IMR-90 (cell line): Measurements from ENCODE around the gene ZDHHC14. TPM values are rescaled to one million over a fixed set of nuclear protein-coding genes. Genes with fewer than 3 reads are reported as not detected.

ENCODE experiments used
- ATAC-seq: fragments of 200-7000 bp; cut with Tn5 transposase; 2 replicates; pipeline ENCODE4 v1.9.1; 2020; ENCODE audit warnings: low read depth, mild to moderate bottlenecking, moderate library complexity
- BruUV-seq: library from RNA; stranded (reverse); fragments of 400-500 nt; replicated peaks from 2 replicates; lab custom pipeline; 2021; lab: Mats Ljungman, UMichigan
- CTCF ChIA-PET: fragments of 300-600 bp; formaldehyde crosslinking; extraction: SDS; loops from one replicate; lab custom pipeline; 2021; ENCODE audit warnings: antibody characterized with exemption; lab: Yijun Ruan, JAX
- POLR2A ChIA-PET: fragments of 300-600 bp; sonication (Branson Sonifier 250); formaldehyde crosslinking; loops from one replicate; lab custom pipeline; 2022; ENCODE audit warnings: antibody characterized with exemption; ENCODE audit not compliant: unreplicated experiment; lab: Charles Lee
- DNase-seq: peaks from one replicate; pipeline ENCODE4 v3.0.0; 2013
- H2AFZ ChIP-seq: replicated peaks from 2 replicates; pipeline ENCODE3; 2013; ENCODE audit warnings: low read length, mild to moderate bottlenecking; ENCODE audit not compliant: poor library complexity
- H2AK5ac ChIP-seq: 2 replicates; pipeline ENCODE4 v1.6.1; 2013; ENCODE audit warnings: low read depth, low read length, inconsistent platforms
- H2AK9ac ChIP-seq: replicated peaks from 2 replicates; pipeline ENCODE3; 2013; ENCODE audit warnings: mild to moderate bottlenecking, low read depth, low read length, moderate library complexity; ENCODE audit not compliant: poor library complexity
- H2BK120ac ChIP-seq: 2 replicates; pipeline ENCODE4 v1.6.1; 2013; ENCODE audit warnings: low read depth, low read length, inconsistent platforms
- H2BK15ac ChIP-seq: 3 replicates; pipeline ENCODE4 v1.6.1; 2013; ENCODE audit warnings: low read depth, low read length, inconsistent platforms
- H2BK20ac ChIP-seq: 2 replicates; pipeline ENCODE4 v1.6.1; 2013; ENCODE audit warnings: low read depth, mild to moderate bottlenecking, inconsistent platforms, low read length, moderate library complexity
- H2BK5ac ChIP-seq: 2 replicates; pipeline ENCODE4 v1.6.1; 2013; ENCODE audit warnings: mild to moderate bottlenecking, low read depth, low read length, inconsistent platforms; ENCODE audit not compliant: poor library complexity, severe bottlenecking
- H3K14ac ChIP-seq: replicated peaks from 2 replicates; pipeline ENCODE4 v1.6.1; 2013; ENCODE audit warnings: low read depth, low read length, inconsistent platforms
- H3K18ac ChIP-seq: 2 replicates; pipeline ENCODE4 v1.6.1; 2013; ENCODE audit warnings: low read depth, low read length, control low read depth
- H3K23ac ChIP-seq: 2 replicates; pipeline ENCODE4 v1.6.1; 2013; ENCODE audit warnings: low read depth, low read length, inconsistent platforms
- H3K27ac ChIP-seq: 2 replicates; pipeline ENCODE4 v1.5.1; 2013; ENCODE audit warnings: mild to moderate bottlenecking, control low read depth, low read length; ENCODE audit not compliant: insufficient read depth
- H3K27me3 ChIP-seq: 2 replicates; pipeline ENCODE4 v1.6.1; 2013; ENCODE audit warnings: low read length; ENCODE audit not compliant: control insufficient read depth, insufficient read depth
- H3K36me3 ChIP-seq: 2 replicates; pipeline ENCODE4 v1.6.1; 2013; ENCODE audit warnings: low read length, mixed read lengths; ENCODE audit not compliant: control insufficient read depth, insufficient read depth
- H3K4ac ChIP-seq: 2 replicates; pipeline ENCODE4 v1.6.1; 2013; ENCODE audit warnings: low read depth, low read length, inconsistent platforms
- H3K4me1 ChIP-seq: 2 replicates; pipeline ENCODE4 v1.6.1; 2013; ENCODE audit warnings: low read length, mixed read lengths; ENCODE audit not compliant: control insufficient read depth, insufficient read depth
- H3K4me2 ChIP-seq: 2 replicates; pipeline ENCODE4 v1.6.1; 2013; ENCODE audit warnings: low read depth, mild to moderate bottlenecking, control low read depth, low read length, moderate library complexity
- H3K4me3 ChIP-seq: 2 replicates; pipeline ENCODE4 v1.5.1; 2013; ENCODE audit warnings: low read depth, mild to moderate bottlenecking, control low read depth, low read length, moderate library complexity; ENCODE audit not compliant: insufficient read depth
- H3K56ac ChIP-seq: 2 replicates; pipeline ENCODE4 v1.6.1; 2013; ENCODE audit warnings: low read length, inconsistent platforms; ENCODE audit not compliant: insufficient read depth; ENCODE audit errors: extremely low read depth
- H3K79me1 ChIP-seq, 2 experiments: 2 replicates each; pipeline ENCODE4 v1.6.1; 2013; ENCODE audit warnings: low read length in 2 of 2, inconsistent platforms in 1 of 2, low read depth in 1 of 2
- H3K9ac ChIP-seq: 2 replicates; pipeline ENCODE4 v1.6.1; 2013; ENCODE audit warnings: low read depth, low read length, control low read depth
- H3K9me1 ChIP-seq: 2 replicates; pipeline ENCODE4 v1.6.1; 2013; ENCODE audit warnings: low read length, inconsistent platforms; ENCODE audit not compliant: insufficient read depth
- H3K9me3 ChIP-seq: 2 replicates; pipeline ENCODE4 v1.6.1; 2013; ENCODE audit warnings: low read length; ENCODE audit not compliant: control insufficient read depth, insufficient read depth
- H4K20me1 ChIP-seq: 2 replicates; pipeline ENCODE4 v1.6.1; 2013; ENCODE audit warnings: low read length, inconsistent platforms; ENCODE audit not compliant: insufficient read depth
- H4K5ac ChIP-seq: 2 replicates; pipeline ENCODE4 v1.6.1; 2013; ENCODE audit warnings: mild to moderate bottlenecking, low read depth, low read length, control low read depth
- H4K8ac ChIP-seq, 2 experiments: 2 replicates each; pipeline ENCODE4 v1.6.1; 2013; ENCODE audit warnings: low read depth in 2 of 2, low read length in 2 of 2, control low read depth in 1 of 2, inconsistent platforms in 1 of 2
- H4K91ac ChIP-seq: 2 replicates; pipeline ENCODE4 v1.6.1; 2013; ENCODE audit warnings: low read depth, low read length, inconsistent platforms; ENCODE audit not compliant: insufficient read depth
- MAZ ChIP-seq: IDR thresholded peaks from 2 replicates; pipeline ENCODE4 v1.6.1; 2012; ENCODE audit warnings: low read depth, mild to moderate bottlenecking, low read length, improper control_type of control experiment, moderate library complexity, borderline replicate concordance
- POLR2A ChIP-seq: IDR thresholded peaks from 2 replicates; pipeline ENCODE4 v1.6.1; 2012; ENCODE audit warnings: mild to moderate bottlenecking, low read depth, low read length
- WGBS, 2 experiments: methylation state at CpG; one replicate each; pipeline versions ENCODE4 v1.1.5 to v1.1.7; 2013; ENCODE audit warnings: missing lambda C conversion rate in 2 of 2; ENCODE audit not compliant: insufficient read length in 1 of 2; ENCODE audit errors: extremely low coverage in 2 of 2; 5-methylcytosine and 5-hydroxymethylcytosine counted together
- dilution Hi-C: fragments of 300-500 bp; cut with HindIII; formaldehyde crosslinking; loops from one replicate; pipeline ENCODE4 v1.14.3; 2018; ENCODE audit warnings: low sequenced_read_pairs; ENCODE audit not compliant: unreplicated experiment
- in situ Hi-C: fragments of 300-500 bp; cut with MboI; formaldehyde crosslinking; loops from 3 replicates; pipeline ENCODE4 v1.14.3; 2019; ENCODE audit warnings: low sequenced_read_pairs, inconsistent platforms, mixed read lengths
- intact Hi-C: fragments of 100-400 bp; cut with micrococcal nuclease; formaldehyde crosslinking; loops from 2 replicates; pipeline ENCODE4 v1.10.0; 2022
- polyA plus RNA-seq, 3 experiments: library from polyadenylated mRNA; depleted of rRNA; stranded (reverse); fragments of >200 nt; gene quantifications; 2 replicates each; pipeline ENCODE4 v1.2.3, GENCODE V29; 2012; ENCODE audit warnings: low replicate concordance in 1 of 3
- total RNA-seq: library from RNA; depleted of rRNA; stranded (reverse); fragments of >200 nt; gene quantifications from 2 replicates; pipeline ENCODE4 v1.2.3, GENCODE V29; 2012

Gene ZDHHC14
- total and polyA plus RNA-seq, 2 of the 4 experiments (the other 2 are of a cell fraction) = 0.90 to 2.0 TPM

DNA sequence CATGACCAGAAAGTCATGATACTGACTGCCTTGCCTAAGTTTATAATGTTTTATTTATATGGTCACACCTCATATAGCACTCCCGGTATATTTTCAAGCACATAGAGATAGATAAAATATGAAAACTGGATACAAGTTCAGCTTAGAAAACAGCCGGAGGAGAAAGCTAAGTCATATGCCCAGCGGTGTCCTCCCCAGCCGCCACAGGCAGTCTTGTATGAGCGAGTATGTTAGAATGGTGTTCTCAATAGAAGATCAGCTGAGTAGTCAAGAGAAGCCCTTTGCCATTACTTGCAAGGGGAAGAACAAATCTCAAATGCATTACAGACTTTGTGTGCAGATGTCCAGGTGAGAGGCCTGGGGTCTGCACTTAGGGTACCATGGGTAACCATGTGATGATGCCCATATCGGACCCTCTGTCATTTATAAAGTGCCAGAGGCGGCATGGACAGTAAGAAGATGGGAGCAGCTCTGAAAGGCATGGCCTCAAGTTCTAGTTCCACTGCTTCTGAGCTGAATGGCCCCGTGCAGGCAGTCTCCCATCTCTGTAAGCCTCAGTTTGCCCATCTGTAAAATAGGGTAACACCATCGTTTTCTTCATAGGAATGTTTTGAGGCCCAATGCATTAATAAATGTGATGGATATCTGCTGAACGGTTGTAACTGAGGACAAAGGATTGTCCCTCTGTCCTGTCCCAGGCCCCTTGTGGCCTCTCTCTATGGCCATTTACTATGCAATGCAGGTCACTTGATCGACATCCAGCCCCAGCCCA lies 246.4 kb downstream of the ZDHHC14 start:
- no peak overlapping the region for H2BK15ac ChIP-seq
- ChIA-PET CTCF (interaction anchor here (1.0 kb wide), 1 partner anchor 240 kb away, joined by 3 read pairs; no protein-coding TSS in a partner anchor), POLR2A (no interaction called here)
- no peak overlapping the region for H2BK20ac ChIP-seq
- H4K8ac ChIP-seq = no peak overlapping the region
- no peak overlapping the region for H3K9ac ChIP-seq
- no peak overlapping the region for H2BK120ac ChIP-seq
- in situ Hi-C loops (no loop called here), intact Hi-C loops (no loop called here), dilution Hi-C loops (no loop called here)
- H3K79me1 ChIP-seq = no peaks in the 10 kb centered on the region
- no peak overlapping the region for H2AFZ ChIP-seq
- H3K9me3 ChIP-seq = no peaks in the 10 kb centered on the region
- no peak overlapping the region for H2AK5ac ChIP-seq
- no peaks in the 10 kb centered on the region; the same call in 1 of the 2 replicates for H3K4me1 ChIP-seq
- no peak overlapping the region for H3K4me2 ChIP-seq
- no peak overlapping the region for H3K27ac ChIP-seq
- no peak overlapping the region for H3K18ac ChIP-seq
- no peak overlapping the region for H4K5ac ChIP-seq
- H3K9me1 ChIP-seq = peaks cover 4% of the 10 kb centered on the region; the same call in 1 of the 2 replicates
- H3K27me3 ChIP-seq = no peaks in the 10 kb centered on the region
- no peak overlapping the region for H3K56ac ChIP-seq
- ATAC-seq (no peak), DNase-seq (no peak)
- no peaks in the 10 kb centered on the region for H3K36me3 ChIP-seq
- no peak overlapping the region for H3K4ac ChIP-seq
- H2AK9ac ChIP-seq = no peak overlapping the region
- H3K4me3 ChIP-seq = no peak overlapping the region
- WGBS, 2 experiments = 86% methylated on average over 1 of the region's 11 CpGs; no CpG with 5 or more reads in 1 of the 2 experiments
- H3K23ac ChIP-seq = no peak overlapping the region
- H4K20me1 ChIP-seq = no peaks in the 10 kb centered on the region
- H3K14ac ChIP-seq = no peak overlapping the region
- no peak overlapping the region for H2BK5ac ChIP-seq
- no peak for TF ChIP-seq POLR2A
- no peak for TF ChIP-seq MAZ
- H4K91ac ChIP-seq = no peak overlapping the region
- BruUV-seq = no TSS peak
